ENCODE measurements around the gene CRYBG3. TPM values are rescaled to one million over a fixed set of nuclear protein-coding genes. Genes with fewer than 3 reads are reported as not detected.

Gene CRYBG3
- total RNA-seq, 1 donor, result 22.9 TPM

DNA sequence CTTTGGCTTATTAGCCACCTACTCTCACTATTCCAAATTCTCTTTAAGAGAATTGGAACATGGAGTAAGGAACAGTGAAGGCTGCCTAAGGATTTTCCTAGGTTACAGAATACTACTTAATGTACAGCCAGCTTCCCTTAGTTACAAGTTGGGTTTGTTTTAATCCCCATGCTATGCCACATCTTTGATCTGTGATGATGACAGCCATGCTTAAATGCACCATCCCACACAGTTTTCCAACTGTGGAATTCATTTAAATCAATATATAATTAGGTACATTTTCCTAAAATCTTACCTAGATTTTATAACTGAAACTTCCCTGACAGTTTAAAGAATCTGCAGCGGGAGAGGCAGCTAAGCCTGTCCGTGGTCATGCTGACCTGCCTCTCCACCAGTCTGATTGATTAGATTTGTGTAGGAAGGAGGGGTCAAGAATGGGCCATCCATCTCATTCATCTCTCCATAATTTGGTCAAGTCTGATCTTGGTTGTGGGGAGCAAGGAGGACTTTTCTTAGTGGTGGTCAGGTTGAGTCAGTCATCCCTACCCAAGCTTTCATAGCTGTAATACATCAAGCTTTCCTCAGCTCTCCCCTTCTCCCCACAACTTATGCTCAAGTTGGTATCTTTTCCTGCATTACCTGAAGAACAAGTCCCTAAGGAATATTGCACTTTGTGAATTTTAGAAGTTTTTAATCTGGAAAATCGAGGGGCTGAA is 113.3 kb downstream of the CRYBG3 start:
- H3K4me3 ChIP-seq (ENCODE audit: low read depth, low read length), result no peak overlapping the region
- no peak for DNase-seq (ENCODE audit: low read depth)

DNA sequence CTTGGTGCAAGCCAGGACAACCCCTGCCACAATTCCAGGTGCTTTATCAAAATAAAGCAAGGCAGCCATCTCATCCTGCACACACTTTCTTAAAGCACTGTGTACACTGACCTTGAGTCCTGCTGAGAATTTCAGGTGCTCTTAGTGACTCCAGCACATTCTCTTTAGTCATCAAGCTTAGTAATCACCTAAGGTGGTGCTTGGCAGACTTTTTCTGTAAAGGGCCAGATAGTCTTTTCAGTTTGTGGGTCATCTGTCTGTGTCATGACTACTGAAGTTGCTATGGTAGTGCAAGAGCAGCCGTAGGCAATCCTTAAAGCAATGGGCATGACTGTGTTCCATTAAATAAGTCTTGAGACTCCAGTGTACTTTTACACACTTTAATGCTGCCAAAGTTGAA is 114.0 kb downstream of the CRYBG3 start:
- TF ChIP-seq, protein P1, sequence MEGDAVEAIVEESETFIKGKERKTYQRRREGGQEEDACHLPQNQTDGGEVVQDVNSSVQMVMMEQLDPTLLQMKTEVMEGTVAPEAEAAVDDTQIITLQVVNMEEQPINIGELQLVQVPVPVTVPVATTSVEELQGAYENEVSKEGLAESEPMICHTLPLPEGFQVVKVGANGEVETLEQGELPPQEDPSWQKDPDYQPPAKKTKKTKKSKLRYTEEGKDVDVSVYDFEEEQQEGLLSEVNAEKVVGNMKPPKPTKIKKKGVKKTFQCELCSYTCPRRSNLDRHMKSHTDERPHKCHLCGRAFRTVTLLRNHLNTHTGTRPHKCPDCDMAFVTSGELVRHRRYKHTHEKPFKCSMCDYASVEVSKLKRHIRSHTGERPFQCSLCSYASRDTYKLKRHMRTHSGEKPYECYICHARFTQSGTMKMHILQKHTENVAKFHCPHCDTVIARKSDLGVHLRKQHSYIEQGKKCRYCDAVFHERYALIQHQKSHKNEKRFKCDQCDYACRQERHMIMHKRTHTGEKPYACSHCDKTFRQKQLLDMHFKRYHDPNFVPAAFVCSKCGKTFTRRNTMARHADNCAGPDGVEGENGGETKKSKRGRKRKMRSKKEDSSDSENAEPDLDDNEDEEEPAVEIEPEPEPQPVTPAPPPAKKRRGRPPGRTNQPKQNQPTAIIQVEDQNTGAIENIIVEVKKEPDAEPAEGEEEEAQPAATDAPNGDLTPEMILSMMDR (IDR thresholded peaks at IDR 0.05; ENCODE audit: insufficient read depth, low read depth, low read length), result no peak

More for the DNA sequence above, 113.3 kb downstream of the CRYBG3 start:
- TF ChIP-seq, protein P1 (IDR thresholded peaks at IDR 0.05; ENCODE audit: insufficient read depth, low read depth, low read length), result no peak

GRCh38 chr3:97937205-97937604 is 115.4 kb downstream of the CRYBG3 start:
- TF ChIP-seq, protein P1 (IDR thresholded peaks at IDR 0.05; ENCODE audit: insufficient read depth, low read depth, low read length), result no peak
- no peak overlapping the region for H3K4me3 ChIP-seq (ENCODE audit: low read depth, low read length)
- no peak for DNase-seq (ENCODE audit: low read depth)

More for the DNA sequence above, 114.0 kb downstream of the CRYBG3 start:
- no peak overlapping the region for H3K4me3 ChIP-seq (ENCODE audit: low read depth, low read length)
- no peak for DNase-seq (ENCODE audit: low read depth)

GRCh38 chr3:97938444-97938843 is 116.6 kb downstream of the CRYBG3 start:
- TF ChIP-seq, protein P1 (IDR thresholded peaks at IDR 0.05; ENCODE audit: insufficient read depth, low read depth, low read length), result no peak
- no peak overlapping the region for H3K4me3 ChIP-seq (ENCODE audit: low read depth, low read length)
- no peak for DNase-seq (ENCODE audit: low read depth)

DNA sequence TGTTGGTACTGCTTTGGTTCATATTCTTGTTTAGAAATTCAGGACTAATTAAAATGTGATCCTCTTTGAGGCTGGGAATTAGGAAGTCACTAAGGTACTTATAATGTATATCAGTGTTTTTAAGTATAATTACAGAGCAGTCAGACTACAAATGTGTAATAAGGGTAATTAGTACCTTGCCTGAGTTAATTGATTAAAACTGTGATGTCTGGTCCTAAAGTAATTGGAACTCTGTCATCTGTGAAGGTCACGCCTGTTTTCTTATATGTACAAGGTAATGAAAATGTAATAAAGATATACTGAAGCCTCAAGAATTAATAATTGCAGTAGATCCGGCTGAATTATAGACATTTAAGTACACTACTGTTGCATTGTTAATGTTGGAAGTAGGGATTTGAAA is 117.6 kb downstream of the CRYBG3 start:
- H3K4me3 ChIP-seq (ENCODE audit: low read depth, low read length), result no peak overlapping the region
- no peak for DNase-seq (ENCODE audit: low read depth)
- TF ChIP-seq, protein P1 (IDR thresholded peaks at IDR 0.05; ENCODE audit: insufficient read depth, low read depth, low read length), result no peak

GRCh38 chr3:97940034-97940433 is 118.2 kb downstream of the CRYBG3 start:
- DNase-seq (ENCODE audit: low read depth), result no peak
- TF ChIP-seq, protein P1 (IDR thresholded peaks at IDR 0.05; ENCODE audit: insufficient read depth, low read depth, low read length), result no peak
- H3K4me3 ChIP-seq (ENCODE audit: low read depth, low read length), result no peak overlapping the region

Data from fibroblast of villous mesenchyme (primary cell).